Liver (tissue), 3 donors: ENCODE results near the gene SSX4.
"Not testable (repeated sequence)": the region's sequence is repeated elsewhere in the genome, so short reads cannot be mapped to it uniquely, and the experiment has no call there.

Experiments used
- CTCF ChIP-seq: fragments of 150-350 bp; IDR thresholded peaks from 2 replicates; pipeline ENCODE4 v1.5.1; 2017; ENCODE audit warnings: improper control_type of control experiment, low read depth, low read length; ENCODE audit not compliant: missing input control
- EGR1 ChIP-seq, 2 donors: IDR thresholded peaks; 2 replicates each; pipeline ENCODE4 v1.6.1; 2016 to 2018; ENCODE audit warnings: antibody characterized with exemption in 2 of 2, low read depth in 2 of 2
- REST ChIP-seq: IDR thresholded peaks from 2 replicates; pipeline ENCODE4 v1.6.1; 2016; ENCODE audit warnings: antibody characterized with exemption, mild to moderate bottlenecking
- SP1 ChIP-seq: IDR thresholded peaks from 2 replicates; pipeline ENCODE4 v1.6.1; 2018; ENCODE audit warnings: antibody characterized with exemption, mild to moderate bottlenecking
- TAF1 ChIP-seq: conservative IDR thresholded peaks from 2 replicates; pipeline ENCODE4 v1.6.1; 2016; ENCODE audit warnings: antibody characterized with exemption, mild to moderate bottlenecking
- donor health status: healthy.
- donor health status: healthy.

GRCh38 chrX:48433713-48434112, 50.4 kb downstream of the SSX4 start:
- TF ChIP-seq CTCF; REST; SP1; TAF1; EGR1 (IDR thresholded peaks at IDR 0.05; ENCODE audit: low read depth in 2 of 2): not testable (repeated sequence)
